ENCODE results near the gene ADAM11. TPM values are rescaled to one million over a fixed set of nuclear protein-coding genes. Genes with fewer than 3 reads are reported as not detected.

The ADAM11 gene
- total and polyA plus RNA-seq, 9 of the 15 experiments (the other 6 are each of a cell fraction or from before 2014, with no cell fraction given): 0.01 to 0.31 (median 0.14) TPM; not detected in 2

DNA sequence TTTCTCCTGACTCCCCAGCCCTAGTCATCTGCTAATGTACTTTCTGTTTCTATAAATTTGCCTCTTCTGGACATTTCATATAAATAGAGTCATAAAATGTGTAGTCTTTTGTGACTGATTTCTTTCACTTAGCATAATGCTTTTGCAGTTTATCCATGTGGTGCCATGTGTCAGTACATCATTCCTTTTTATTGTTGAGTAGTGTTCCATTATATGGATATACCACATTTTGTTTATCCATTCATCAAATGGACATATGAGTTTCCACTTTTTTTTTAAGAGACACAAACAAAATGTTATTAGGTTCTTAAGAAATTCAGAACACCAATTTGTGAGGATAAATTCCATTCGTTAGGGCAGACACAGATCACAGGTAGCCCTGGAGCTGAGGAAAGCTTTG lies 39.3 kb upstream of the ADAM11 start:
- Histone ChIP-seq H3K9me1 (ENCODE audit: control insufficient read depth, insufficient read depth, low read length) (no peaks in the 10 kb centered on the region), H3K4me1 (replicated peaks in 1 of 2; ENCODE audit: control insufficient read depth in 2 of 2, insufficient read depth in 2 of 2, low read length in 2 of 2) (no peaks in the 10 kb centered on the region), H3K4me3 (no peak overlapping the region), H4K20me1 (replicated peaks; ENCODE audit: control insufficient read depth, insufficient read depth, low read length) (no peaks in the 10 kb centered on the region), H2AFZ (ENCODE audit: low read depth, low read length) (no peak overlapping the region), H3K36me3 (ENCODE audit: control insufficient read depth, insufficient read depth, low read length) (peaks cover 63% of the 10 kb centered on the region; the same call in 2 of the 3 replicates), H3K4me2 (ENCODE audit: insufficient read depth, low read length) (no peak overlapping the region), H3K9me3 (replicated peaks; ENCODE audit: control insufficient read depth, insufficient read depth, low read depth, low read length) (no peaks in the 10 kb centered on the region), H3K27ac (ENCODE audit: extremely low read depth, low read depth, low read length) (no peak overlapping the region), H3K79me2 (ENCODE audit: control insufficient read depth, insufficient read depth, low read length) (no peaks in the 10 kb centered on the region), H3K27me3 (ENCODE audit: control insufficient read depth in 2 of 2, insufficient read depth in 2 of 2, low read length in 2 of 2) (no peaks in the 10 kb centered on the region), H3K9ac (ENCODE audit: insufficient read depth in 1 of 2, low read depth in 2 of 2, low read length in 2 of 2) (no peak overlapping the region)
- POLR2A ChIA-PET: no interaction called here
- 89% methylated on average over 1 of the region's 1 CpG for WGBS (ENCODE audit: insufficient coverage, low coverage, missing lambda C conversion rate)
- no peak for FAIRE-seq
- BruUV-seq (replicated peaks): no TSS peak
- intact Hi-C loops (cut with micrococcal nuclease) (no loop called here), in situ Hi-C loops (cut with MboI) (no loop called here)
- DNase-seq (ENCODE audit: extremely low read depth in 1 of 4, low spot score in 3 of 4): no peak
- TF ChIP-seq RBFOX2 (IDR thresholded peaks at IDR 0.05; ENCODE audit: low read depth, low read length) (no peak), FOXP1 (CRISPR knock-in tag; IDR thresholded peaks at IDR 0.05) (no peak), MBD1 (CRISPR knock-in tag; IDR thresholded peaks at IDR 0.05) (no peak), ZNF311 (CRISPR knock-in tag; IDR thresholded peaks at IDR 0.05) (no peak)
- TF ChIP-seq, protein P1, sequence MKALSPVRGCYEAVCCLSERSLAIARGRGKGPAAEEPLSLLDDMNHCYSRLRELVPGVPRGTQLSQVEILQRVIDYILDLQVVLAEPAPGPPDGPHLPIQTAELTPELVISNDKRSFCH (CRISPR knock-in tag; IDR thresholded peaks at IDR 0.05): no peak
- TF ChIP-seq, protein P1 (tag; IDR thresholded peaks at IDR 0.05): no peak
- CTCF ChIA-PET (ENCODE audit: low intra/inter-chr PET ratio): no interaction called here
- ATAC-seq: no peak
